Left ventricle myocardium superior (tissue), 1 donor: ENCODE data around the gene PSME1. TPM values are rescaled to one million over a fixed set of nuclear protein-coding genes. Genes with fewer than 3 reads are reported as not detected.
A peak's percentile ranks its signal among the peaks of the same experiment; 100 is the strongest.

Source experiments
- ATAC-seq: fragments of 200-7000 bp; cut with Tn5 transposase; one replicate; pipeline ENCODE4 v1.9.1; 2020; ENCODE audit warnings: mild to moderate bottlenecking, moderate library complexity
- DNase-seq: peaks from one replicate; pipeline ENCODE4 v3.0.0-alpha.2; 2020
- intact Hi-C: fragments of 100-400 bp; cut with micrococcal nuclease; formaldehyde crosslinking; loops from one replicate; pipeline ENCODE4 v1.11.0; 2022
- long read RNA-seq: library from polyadenylated mRNA; unstranded; transcript quantifications from one replicate; pipeline ENCODE4 v2.0.0, GENCODE V29; 2021
- total RNA-seq: library from RNA; stranded (reverse); fragmentation: NEBNext Ultra II Directional; extraction: Animal tissue kit (Norgen Biotek cat#: 25700); gene quantifications from one replicate; pipeline ENCODE4 v1.2.1, GENCODE V29; 2021
- donor health status: DM: no; HTN: yes; CAD: no; lungs with severe emphysema.

The PSME1 gene
- total RNA-seq: 137 TPM
- long read RNA-seq, transcript PSME1-201 (11 exons, 1,006 nt): major isoform, 141 of 269 reads
- long read RNA-seq, partial matches to known transcripts: 114 of 269 reads
- long read RNA-seq, other reads (novel, unspliced or antisense): 11 of 269 reads

- DNase-seq (peak; percentile 97), ATAC-seq (peak; percentile 88)
Measured at GRCh38 chr14:24135834-24136683, at the start of gene PSME1. PSME1 (plus strand) TSS chr14:24136194; CDS start chr14:24136263, 69 bp downstream.

GRCh38 chr14:24087004-24087403 lies 49.0 kb upstream of the PSME1 start:
- ATAC-seq: no peak
- intact Hi-C loops: no loop called here
- DNase-seq: no peak

More at GRCh38 chr14:24135834-24136683, at the start of gene PSME1:
- intact Hi-C loops: no loop called here

- intact Hi-C loops: no loop called here
- DNase-seq (no peak), ATAC-seq (no peak)
Measured at GRCh38 chr14:24088095-24088494, 47.9 kb upstream of the PSME1 start.

- intact Hi-C loops: no loop called here
- DNase-seq: no peak
- no peak for ATAC-seq
Measured at GRCh38 chr14:24089890-24090289, 46.1 kb upstream of the PSME1 start.

GRCh38 chr14:24092110-24092504 lies 43.9 kb upstream of the PSME1 start:
- no peak for DNase-seq
- ATAC-seq: no peak

GRCh38 chr14:24092505-24093206 lies 43.3 kb upstream of the PSME1 start:
- intact Hi-C loops: no loop called here
- ATAC-seq (no peak), DNase-seq (no peak)

More at GRCh38 chr14:24092110-24092504, 43.9 kb upstream of the PSME1 start:
- intact Hi-C loops: no loop called here

GRCh38 chr14:24093207-24093900 lies 42.6 kb upstream of the PSME1 start:
- no peak for DNase-seq
- intact Hi-C loops: no loop called here
- ATAC-seq: no peak

GRCh38 chr14:24093901-24094840 lies 41.8 kb upstream of the PSME1 start, which contains the start of gene PCK2:
PCK2 (plus strand) TSS chr14:24094311; CDS start chr14:24094406, 95 bp downstream.
- intact Hi-C loops: no loop called here
- DNase-seq: peak; percentile 93
- ATAC-seq: peak; percentile 93

GRCh38 chr14:24094841-24095270 lies 41.1 kb upstream of the PSME1 start:
- ATAC-seq (peak; percentile 1), DNase-seq (no peak)
- intact Hi-C loops: no loop called here

GRCh38 chr14:24095271-24096068 lies 40.5 kb upstream of the PSME1 start:
- intact Hi-C loops: no loop called here
- DNase-seq (peak; percentile 62), ATAC-seq (peak; percentile 6)

- ATAC-seq (no peak), DNase-seq (no peak)
- intact Hi-C loops: no loop called here
Measured at GRCh38 chr14:24096545-24097181, 39.3 kb upstream of the PSME1 start.

GRCh38 chr14:24098229-24098926 lies 37.6 kb upstream of the PSME1 start:
- ATAC-seq (no peak), DNase-seq (no peak)
- intact Hi-C loops: no loop called here

- intact Hi-C loops: no loop called here
- DNase-seq (no peak), ATAC-seq (no peak)
Measured at GRCh38 chr14:24098927-24099813, 36.8 kb upstream of the PSME1 start.

- ATAC-seq (no peak), DNase-seq (no peak)
- intact Hi-C loops: no loop called here
Measured at GRCh38 chr14:24100197-24100981, 35.6 kb upstream of the PSME1 start.

GRCh38 chr14:24100982-24101494 lies 35.0 kb upstream of the PSME1 start:
- intact Hi-C loops: no loop called here
- ATAC-seq: no peak

More at GRCh38 chr14:24100982-24101494, 35.0 kb upstream of the PSME1 start:
- DNase-seq: no peak
